ENCODE data around the gene ROBO3. TPM values are rescaled to one million over a fixed set of nuclear protein-coding genes. Genes with fewer than 3 reads are reported as not detected.

ROBO3 gene
- total RNA-seq, 1 experiment from 2014 or later: 1.3 TPM

- H3K9me3 ChIP-seq (ENCODE audit: insufficient read depth, low read depth): no peaks in the 10 kb centered on the region
- no peak overlapping the region for H3K4me2 ChIP-seq
- intact Hi-C loops (cut with micrococcal nuclease; ENCODE audit: unreplicated experiment): loop anchor here (10.0 kb wide), 1 partner anchor 682 kb away; the partner anchor contains the start of gene EI24
- BruUV-seq (replicated peaks): no TSS peak
- H3K27me3 ChIP-seq (ENCODE audit: insufficient read depth, low read depth): peaks cover 53% of the 10 kb centered on the region
- no peaks in the 10 kb centered on the region for H3K79me2 ChIP-seq (ENCODE audit: low read depth)
- no peaks in the 10 kb centered on the region for H3K9me2 ChIP-seq (ENCODE audit: insufficient read depth)
- no peak overlapping the region for H3K4me3 ChIP-seq
- TF ChIP-seq CTCF (conservative IDR thresholded peaks at IDR 0.05) (no peak), EZH2 (IDR thresholded peaks at IDR 0.05; ENCODE audit: low read depth) (no peak)
- no peaks in the 10 kb centered on the region for H3F3A ChIP-seq (ENCODE audit: insufficient read depth, low read depth)
- no peaks in the 10 kb centered on the region for H3K4me1 ChIP-seq (replicated peaks; ENCODE audit: insufficient read depth)
- DNase-seq: no peak
- H4K20me1 ChIP-seq (ENCODE audit: insufficient read depth): no peaks in the 10 kb centered on the region
- no peak overlapping the region for H3K27ac ChIP-seq
- POLR2A ChIA-PET (ENCODE audit: unreplicated experiment): no interaction called here
- CTCF ChIA-PET: no interaction called here
- no peaks in the 10 kb centered on the region for H3K36me3 ChIP-seq (ENCODE audit: low read depth)
- H2AFZ ChIP-seq: no peak overlapping the region
These were observed 17.3 kb downstream of the ROBO3 start for GRCh38 chr11:124882339-124883071.

- Histone ChIP-seq H3K4me2 (no peak overlapping the region), H3K4me1 (replicated peaks; ENCODE audit: insufficient read depth) (no peaks in the 10 kb centered on the region), H3K79me2 (ENCODE audit: low read depth) (no peaks in the 10 kb centered on the region), H3K27ac (no peak overlapping the region), H3K36me3 (ENCODE audit: low read depth) (no peaks in the 10 kb centered on the region), H3F3A (ENCODE audit: insufficient read depth, low read depth) (no peaks in the 10 kb centered on the region), H3K4me3 (no peak overlapping the region), H3K27me3 (ENCODE audit: insufficient read depth, low read depth) (peaks cover 44% of the 10 kb centered on the region), H2AFZ (no peak overlapping the region), H4K20me1 (ENCODE audit: insufficient read depth) (no peaks in the 10 kb centered on the region), H3K9me3 (ENCODE audit: insufficient read depth, low read depth) (no peaks in the 10 kb centered on the region), H3K9me2 (ENCODE audit: insufficient read depth) (no peaks in the 10 kb centered on the region)
- POLR2A ChIA-PET (ENCODE audit: unreplicated experiment): no interaction called here
- TF ChIP-seq EZH2 (IDR thresholded peaks at IDR 0.05; ENCODE audit: low read depth): no peak
- no TSS peak for BruUV-seq (replicated peaks)
- intact Hi-C loops (cut with micrococcal nuclease; ENCODE audit: unreplicated experiment): loop anchor here (10.0 kb wide), 1 partner anchor 680 kb away; the partner anchor contains the start of gene EI24
- CTCF ChIA-PET: interaction anchor here (0.6 kb wide), 1 partner anchor 418 kb away, joined by 3 read pairs; no protein-coding TSS in a partner anchor
- DNase-seq: no peak
These were observed 19.1 kb downstream of the ROBO3 start for GRCh38 chr11:124884340-124884739.

- Histone ChIP-seq H2AFZ (no peak overlapping the region), H4K20me1 (ENCODE audit: insufficient read depth) (no peaks in the 10 kb centered on the region), H3K9me2 (ENCODE audit: insufficient read depth) (no peaks in the 10 kb centered on the region), H3F3A (ENCODE audit: insufficient read depth, low read depth) (no peaks in the 10 kb centered on the region), H3K27me3 (ENCODE audit: insufficient read depth, low read depth) (peaks cover 38% of the 10 kb centered on the region), H3K36me3 (ENCODE audit: low read depth) (no peaks in the 10 kb centered on the region), H3K4me3 (no peak overlapping the region), H3K9me3 (ENCODE audit: insufficient read depth, low read depth) (no peaks in the 10 kb centered on the region), H3K4me2 (no peak overlapping the region), H3K4me1 (replicated peaks; ENCODE audit: insufficient read depth) (no peaks in the 10 kb centered on the region), H3K27ac (no peak overlapping the region), H3K79me2 (ENCODE audit: low read depth) (no peaks in the 10 kb centered on the region)
- no peak for TF ChIP-seq CTCF (conservative IDR thresholded peaks at IDR 0.05)
- TF ChIP-seq EZH2 (IDR thresholded peaks at IDR 0.05; ENCODE audit: low read depth): no peak
- no TSS peak for BruUV-seq (replicated peaks)
- DNase-seq: no peak
- POLR2A ChIA-PET (ENCODE audit: unreplicated experiment): no interaction called here
- intact Hi-C loops (cut with micrococcal nuclease; ENCODE audit: unreplicated experiment): loop anchor here (10.0 kb wide), 1 partner anchor 680 kb away; the partner anchor contains the start of gene EI24
- CTCF ChIA-PET: no interaction called here
These were observed 19.7 kb downstream of the ROBO3 start for GRCh38 chr11:124884869-124885479.

Measured in PC-9 (cell line).